Mesenchymal stem cell (in vitro differentiated cells and primary cell): ENCODE data around the gene RPTOR.
A peak's percentile ranks its signal among the peaks of the same experiment; 100 is the strongest.

Source experiments
- DNase-seq: peaks from one replicate; pipeline ENCODE4 v3.0.0-alpha.2; 2013
- H2AFZ ChIP-seq: one replicate; pipeline ENCODE4 v1.6.1; 2013; ENCODE audit warnings: low read depth, mild to moderate bottlenecking, control low read depth, inconsistent platforms, low read length, moderate library complexity
- H2AK5ac ChIP-seq: 2 replicates; pipeline ENCODE4 v1.6.1; 2013; ENCODE audit warnings: low read length, moderate library complexity, mild to moderate bottlenecking, inconsistent platforms; ENCODE audit not compliant: severe bottlenecking
- H2BK120ac ChIP-seq: one replicate; pipeline ENCODE4 v1.6.1; 2013; ENCODE audit warnings: low read depth, mild to moderate bottlenecking, inconsistent platforms, low read length, moderate library complexity
- H2BK12ac ChIP-seq, 2 experiments: one replicate each; pipeline ENCODE4 v1.6.1; 2013; ENCODE audit warnings: inconsistent platforms in 2 of 2, low read length in 2 of 2, mild to moderate bottlenecking in 2 of 2, moderate library complexity in 2 of 2, control low read depth in 1 of 2
- H2BK15ac ChIP-seq: one replicate; pipeline ENCODE4 v1.6.1; 2013; ENCODE audit warnings: mild to moderate bottlenecking, low read depth, inconsistent platforms; ENCODE audit not compliant: poor library complexity, severe bottlenecking
- H2BK5ac ChIP-seq: 2 replicates; pipeline ENCODE4 v1.6.1; 2013; ENCODE audit warnings: low read depth, mild to moderate bottlenecking, low read length, control low read depth, inconsistent platforms; ENCODE audit not compliant: poor library complexity, severe bottlenecking
- H3K14ac ChIP-seq, 2 experiments: one replicate each; pipeline ENCODE4 v1.6.1; 2013; ENCODE audit warnings: inconsistent platforms in 2 of 2, low read length in 2 of 2, control low read depth in 1 of 2, mild to moderate bottlenecking in 1 of 2, moderate library complexity in 1 of 2
- H3K18ac ChIP-seq, 2 experiments: one replicate each; pipeline ENCODE4 v1.6.1; 2013; ENCODE audit warnings: inconsistent platforms in 2 of 2, low read length in 2 of 2, control low read depth in 1 of 2, low read depth in 1 of 2, mild to moderate bottlenecking in 1 of 2
- H3K23ac ChIP-seq, 2 experiments: one replicate each; pipeline ENCODE4 v1.6.1; 2013; ENCODE audit warnings: inconsistent platforms in 2 of 2, low read length in 2 of 2, mild to moderate bottlenecking in 2 of 2, moderate library complexity in 2 of 2, control low read depth in 1 of 2
- H3K27ac ChIP-seq: 2 replicates; pipeline ENCODE4 v1.5.1; 2013; ENCODE audit warnings: mild to moderate bottlenecking, moderate library complexity, low read length, control low read depth, inconsistent platforms; ENCODE audit not compliant: poor library complexity, severe bottlenecking
- H3K27me3 ChIP-seq, 2 experiments: 2 replicates each; pipeline versions ENCODE4 v1.6.1 to v1.7.0; 2013; ENCODE audit warnings: low read length in 2 of 2, mild to moderate bottlenecking in 2 of 2, moderate library complexity in 2 of 2, control low read depth in 1 of 2, inconsistent platforms in 1 of 2; ENCODE audit not compliant: control insufficient read depth in 1 of 2, insufficient read depth in 1 of 2
- H3K36me3 ChIP-seq, 2 experiments: 2 replicates each; pipeline versions ENCODE4 v1.6.1 to v1.7.0; 2013; ENCODE audit warnings: low read length in 2 of 2, control low read depth in 1 of 2, inconsistent platforms in 1 of 2, low read depth in 1 of 2, mild to moderate bottlenecking in 1 of 2; ENCODE audit not compliant: insufficient read depth in 2 of 2, control insufficient read depth in 1 of 2
- H3K4ac ChIP-seq, 2 experiments: one replicate each; pipeline ENCODE4 v1.6.1; 2013; ENCODE audit warnings: inconsistent platforms in 2 of 2, low read length in 2 of 2, mild to moderate bottlenecking in 2 of 2, moderate library complexity in 2 of 2, control low read depth in 1 of 2, low read depth in 1 of 2
- H3K4me1 ChIP-seq: 2 replicates; pipeline ENCODE4 v1.6.1; 2013; ENCODE audit warnings: low read depth, low read length, control low read depth; ENCODE audit not compliant: control insufficient read depth, insufficient read depth
- H3K4me2 ChIP-seq: 2 replicates; pipeline ENCODE4 v1.6.1; 2013; ENCODE audit warnings: low read length, mild to moderate bottlenecking, inconsistent platforms; ENCODE audit not compliant: poor library complexity, severe bottlenecking
- H3K4me3 ChIP-seq, 2 experiments: 2 replicates each; pipeline versions ENCODE4 v1.5.1 to v1.7.0; 2013; ENCODE audit warnings: low read length in 2 of 2, mild to moderate bottlenecking in 2 of 2, control low read depth in 1 of 2, low read depth in 1 of 2; ENCODE audit not compliant: insufficient read depth in 1 of 2
- H3K79me1 ChIP-seq: replicated peaks from 2 replicates; pipeline ENCODE4 v1.6.1; 2013; ENCODE audit warnings: mild to moderate bottlenecking, control low read depth, low read length, inconsistent platforms; ENCODE audit not compliant: poor library complexity, severe bottlenecking
- H3K9ac ChIP-seq: 2 replicates; pipeline ENCODE4 v1.7.0; 2013; ENCODE audit warnings: mild to moderate bottlenecking, low read length, moderate library complexity
- H3K9me3 ChIP-seq: 2 replicates; pipeline ENCODE4 v1.7.0; 2013; ENCODE audit warnings: mild to moderate bottlenecking, low read length; ENCODE audit not compliant: control insufficient read depth
- H4K8ac ChIP-seq: one replicate; pipeline ENCODE4 v1.6.1; 2013; ENCODE audit warnings: inconsistent platforms, mild to moderate bottlenecking, low read length, moderate library complexity
- H4K91ac ChIP-seq: one replicate; pipeline ENCODE4 v1.6.1; 2013; ENCODE audit warnings: mild to moderate bottlenecking, low read length, inconsistent platforms
- WGBS: methylation state at CpG from one replicate; pipeline ENCODE4 v1.1.7; 2013; ENCODE audit warnings: mixed read lengths; 5-methylcytosine and 5-hydroxymethylcytosine counted together

RPTOR gene

GRCh38 chr17:80984749-80985148 lies 440.1 kb downstream of the RPTOR start:
- no peaks in the 10 kb centered on the region for H3K9me3 ChIP-seq
- WGBS = 35% methylated on average over 7 of the region's 7 CpGs
- DNase-seq = peak; percentile 93

GRCh38 chr17:80986046-80986445 lies 441.4 kb downstream of the RPTOR start:
- Histone ChIP-seq H3K9ac (no peak overlapping the region), H3K27me3 (no peaks in the 10 kb centered on the region), H2BK120ac (no peak overlapping the region), H3K36me3 (no peaks in the 10 kb centered on the region), H3K27ac (no peak overlapping the region), H3K4ac (no peak overlapping the region), H2BK5ac (no peak overlapping the region), H3K4me3 (no peak overlapping the region), H3K9me3 (no peaks in the 10 kb centered on the region), H3K14ac (no peak overlapping the region), H3K4me1 (peaks cover 21% of the 10 kb centered on the region), H3K4me2 (no peak overlapping the region), H3K23ac (no peak overlapping the region), H2AFZ (no peak overlapping the region), H4K8ac (no peak overlapping the region), H3K79me1 (no peaks in the 10 kb centered on the region), H4K91ac (no peak overlapping the region), H2BK15ac (no peak overlapping the region), H3K18ac (no peak overlapping the region), H2BK12ac (peak overlapping the region in 1 of 2 experiments; percentile 8), H2AK5ac (no peak overlapping the region)
- no peak for DNase-seq
- WGBS = 96% methylated on average over 7 of the region's 7 CpGs

More at GRCh38 chr17:80984749-80985148, 440.1 kb downstream of the RPTOR start:
- no peak overlapping the region for H3K18ac ChIP-seq
- no peak overlapping the region for H4K91ac ChIP-seq
- H3K4me2 ChIP-seq = no peak overlapping the region
- H3K9ac ChIP-seq = peak overlapping the region; percentile 0
- no peak overlapping the region for H2BK120ac ChIP-seq
- H3K4me1 ChIP-seq = peaks cover 23% of the 10 kb centered on the region
- no peaks in the 10 kb centered on the region for H3K27me3 ChIP-seq
- no peak overlapping the region for H2BK12ac ChIP-seq
- H3K4ac ChIP-seq = no peak overlapping the region
- H3K14ac ChIP-seq = no peak overlapping the region
- no peak overlapping the region for H2AFZ ChIP-seq
- no peak overlapping the region for H3K23ac ChIP-seq
- no peaks in the 10 kb centered on the region for H3K36me3 ChIP-seq
- H3K79me1 ChIP-seq = no peaks in the 10 kb centered on the region
- no peak overlapping the region for H2BK15ac ChIP-seq
- no peak overlapping the region for H2BK5ac ChIP-seq
- H3K27ac ChIP-seq = peak overlapping the region; percentile 36
- H2AK5ac ChIP-seq = no peak overlapping the region
- H3K4me3 ChIP-seq = no peak overlapping the region
- H4K8ac ChIP-seq = peak overlapping the region; percentile 39

DNA sequence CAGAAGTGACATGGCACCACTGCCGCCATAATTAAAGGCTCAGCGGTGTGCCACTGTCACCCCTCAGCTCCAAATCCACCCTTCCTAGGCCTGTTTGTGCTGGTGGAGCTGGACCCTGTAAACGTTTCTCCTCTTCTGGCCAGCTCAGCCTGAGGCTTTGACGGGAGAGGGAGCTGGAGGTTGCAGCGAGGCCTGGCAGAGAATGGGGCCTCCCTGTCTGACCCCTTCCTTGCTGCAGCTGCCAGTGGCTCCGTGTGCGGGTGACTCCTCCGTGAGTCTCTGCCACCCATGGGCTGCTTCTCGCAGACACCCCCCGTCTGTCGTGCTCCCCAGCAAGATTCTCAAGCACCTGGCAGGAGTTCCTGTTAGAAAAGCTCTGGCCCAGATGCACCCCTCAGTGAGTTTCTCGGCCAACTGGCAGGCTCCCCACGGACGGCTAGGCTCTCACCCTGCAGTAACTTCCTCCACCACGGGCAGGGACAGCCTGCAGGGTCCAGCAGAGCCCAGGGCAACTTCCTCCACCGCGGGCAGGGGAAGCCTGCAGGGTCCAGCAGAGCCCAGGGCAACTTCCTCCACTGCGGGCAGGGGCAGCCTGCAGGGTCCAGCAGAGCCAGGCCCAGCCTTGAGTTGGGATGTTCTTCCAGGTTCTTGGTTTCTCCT lies 442.3 kb downstream of the RPTOR start:
- H3K14ac ChIP-seq = no peak overlapping the region
- H3K9me3 ChIP-seq = no peaks in the 10 kb centered on the region
- H2BK15ac ChIP-seq = no peak overlapping the region
- H4K91ac ChIP-seq = no peak overlapping the region
- no peak for DNase-seq
- H3K4me2 ChIP-seq = no peak overlapping the region
- no peak overlapping the region for H3K18ac ChIP-seq
- H3K4me3 ChIP-seq = no peak overlapping the region
- H3K23ac ChIP-seq = no peak overlapping the region
- no peaks in the 10 kb centered on the region for H3K36me3 ChIP-seq
- no peak overlapping the region for H3K27ac ChIP-seq
- H2AFZ ChIP-seq = no peak overlapping the region
- 90% methylated on average over 18 of the region's 18 CpGs for WGBS
- H2BK5ac ChIP-seq = no peak overlapping the region
- H4K8ac ChIP-seq = no peak overlapping the region
- no peaks in the 10 kb centered on the region for H3K27me3 ChIP-seq
- H3K4ac ChIP-seq = no peak overlapping the region
- H3K4me1 ChIP-seq = peaks cover 16% of the 10 kb centered on the region
- H3K9ac ChIP-seq = no peak overlapping the region
- no peak overlapping the region for H2BK120ac ChIP-seq
- H2AK5ac ChIP-seq = no peak overlapping the region
- H3K79me1 ChIP-seq = peaks cover 2% of the 10 kb centered on the region
- no peak overlapping the region for H2BK12ac ChIP-seq

DNA sequence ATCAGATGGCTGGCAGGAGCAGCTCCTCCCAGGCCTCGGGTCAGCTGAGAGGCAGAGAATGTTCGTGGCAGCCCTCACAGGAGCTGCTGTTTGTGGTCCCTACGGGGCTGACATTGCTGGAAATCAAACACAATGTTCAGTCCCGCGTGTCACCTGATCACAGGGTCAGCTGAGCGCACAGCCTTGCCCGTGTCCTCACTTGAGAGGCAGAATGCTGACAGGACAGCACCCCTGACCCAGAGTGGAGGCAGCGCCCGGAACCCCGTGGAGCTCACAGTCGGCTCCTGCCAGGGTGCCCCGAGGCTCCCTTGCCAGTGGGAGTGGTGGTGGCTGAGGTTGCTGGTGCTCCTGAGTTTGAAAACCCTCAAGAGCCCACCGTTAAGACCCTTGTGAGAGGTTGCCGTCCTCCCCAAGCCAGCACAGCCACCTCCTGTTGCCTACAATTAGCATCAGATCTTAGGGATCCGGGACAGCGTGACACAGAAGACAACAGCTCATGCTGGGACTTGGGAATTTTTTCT lies 443.4 kb downstream of the RPTOR start:
- Histone ChIP-seq H3K4me2 (no peak overlapping the region), H3K23ac (no peak overlapping the region), H3K27me3 (no peaks in the 10 kb centered on the region), H2BK15ac (no peak overlapping the region), H3K36me3 (no peaks in the 10 kb centered on the region), H3K27ac (no peak overlapping the region), H3K9ac (peak overlapping the region; percentile 32), H2AK5ac (no peak overlapping the region), H3K14ac (no peak overlapping the region), H3K4ac (no peak overlapping the region), H4K8ac (no peak overlapping the region), H3K4me1 (peaks cover 23% of the 10 kb centered on the region), H3K9me3 (no peaks in the 10 kb centered on the region), H2BK5ac (no peak overlapping the region), H4K91ac (no peak overlapping the region), H3K18ac (no peak overlapping the region), H2AFZ (no peak overlapping the region), H2BK120ac (no peak overlapping the region), H2BK12ac (no peak overlapping the region), H3K4me3 (no peak overlapping the region), H3K79me1 (peaks cover 5% of the 10 kb centered on the region)
- WGBS = 86% methylated on average over 16 of the region's 16 CpGs
- no peak for DNase-seq
